SIG-M5 (cell line): Measurements from ENCODE around the gene SIRPG.

Source experiments
- DNase-seq: peaks from one replicate; lab custom pipeline; 2025; lab: John Stamatoyannopoulos, UW

SIRPG gene

GRCh38 chr20:1595333-1595732 is 62.2 kb downstream of the SIRPG start:
- DNase-seq, result no peak

GRCh38 chr20:1588533-1589460 is 68.8 kb downstream of the SIRPG start:
- DNase-seq, result peak; percentile 97

DNA sequence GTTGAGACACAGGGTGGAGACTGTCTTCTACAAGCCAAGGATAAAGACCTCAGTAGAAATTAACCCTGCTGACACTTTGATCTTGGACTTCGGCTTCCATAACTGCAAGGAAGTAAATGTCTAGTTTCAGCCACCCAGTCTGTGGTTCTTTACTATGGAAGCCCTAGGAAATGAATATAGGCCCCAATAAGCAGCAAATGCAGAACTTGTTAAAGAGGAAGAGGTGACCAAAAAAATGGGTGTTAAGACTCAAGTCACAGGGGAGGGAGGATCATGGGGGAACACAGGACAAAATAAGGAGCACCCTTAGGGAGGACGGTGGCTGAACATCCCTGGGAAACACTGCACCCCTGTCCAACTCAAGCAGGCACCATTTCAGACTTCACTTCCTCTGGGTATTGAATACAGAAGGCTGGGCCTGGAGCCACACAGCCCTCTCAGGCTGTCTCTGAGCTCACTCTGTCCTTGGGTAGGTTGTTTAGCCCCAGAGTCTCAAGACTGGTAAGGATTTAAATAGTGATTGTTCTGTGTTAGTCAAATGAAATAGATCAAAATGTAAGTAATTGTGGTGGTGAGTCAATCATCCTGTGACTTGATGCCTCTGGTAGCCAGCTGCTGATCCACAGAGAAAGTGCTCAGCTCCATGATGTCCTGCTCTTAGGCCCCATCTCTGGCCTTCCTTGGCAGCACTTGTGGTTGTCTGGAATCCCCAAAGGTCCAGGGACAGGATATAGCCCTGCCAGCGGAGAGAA is 69.6 kb downstream of the SIRPG start:
- DNase-seq, result peak; percentile 34

DNA sequence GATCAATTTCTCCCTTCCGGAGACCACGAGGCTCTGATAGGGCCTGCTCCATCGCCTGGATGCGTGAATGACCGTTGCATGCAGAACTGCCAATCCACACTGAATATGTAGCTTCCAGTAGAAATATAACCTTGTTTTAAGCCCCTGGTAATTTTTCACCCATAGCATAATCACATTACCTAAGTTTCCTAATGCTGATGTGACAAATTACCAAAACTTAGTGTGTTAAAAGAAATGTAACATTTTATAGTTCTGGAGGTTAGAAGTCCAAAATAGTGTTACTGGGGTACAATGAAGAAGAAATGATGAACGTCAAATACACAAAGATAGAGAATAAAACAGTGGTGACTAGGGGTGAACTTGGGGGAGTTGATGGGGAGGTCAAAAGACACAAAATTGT is 78.1 kb downstream of the SIRPG start:
- DNase-seq, result no peak
